HG02981 (cell line): ENCODE measurements around the gene PTX4.

Experiments
- ATAC-seq: cut with Tn5 transposase; IDR thresholded peaks from one replicate; pipeline ENCODE4 v1.9.1; 2021; ENCODE audit warnings: mild to moderate bottlenecking, moderate library complexity; ENCODE audit not compliant: unreplicated experiment

Gene PTX4

DNA sequence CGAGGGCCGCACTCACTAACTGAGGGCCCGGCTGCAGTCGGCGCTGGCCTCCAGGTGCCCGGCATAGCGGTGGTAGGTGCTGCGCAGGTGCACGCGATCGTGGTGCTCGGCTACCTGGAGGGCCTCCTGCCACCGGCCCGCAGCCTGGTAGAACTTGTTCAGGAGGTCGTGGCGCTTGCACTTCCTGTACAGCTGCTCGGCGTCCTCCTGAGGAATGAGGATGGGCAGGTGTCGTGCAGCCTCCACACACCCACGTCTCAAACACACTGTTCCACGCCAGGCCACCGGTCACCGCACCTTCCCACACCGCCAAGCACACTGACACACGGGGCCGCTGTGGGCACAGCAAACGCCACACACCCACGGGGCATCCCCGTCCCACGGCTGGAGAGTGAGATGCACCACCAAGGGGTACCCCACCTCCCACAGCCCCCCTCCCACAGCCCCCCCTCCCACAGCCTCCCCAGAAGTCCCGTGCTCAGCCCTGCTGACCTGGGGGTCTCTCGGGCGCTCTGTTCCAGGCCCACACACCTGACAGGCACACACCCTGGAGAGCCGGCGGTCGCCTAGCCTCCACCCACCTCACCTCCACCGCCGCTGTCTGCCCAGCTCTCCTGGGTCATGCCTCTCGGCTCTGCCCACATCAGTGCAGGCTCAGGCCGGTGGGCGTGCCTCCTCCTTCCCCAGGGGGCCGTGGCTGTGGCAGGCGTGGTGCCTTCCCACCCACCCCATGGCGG lies 37.3 kb upstream of the PTX4 start:
- ATAC-seq, result no peak

GRCh38 chr16:1524366-1524765 lies 35.6 kb upstream of the PTX4 start:
- ATAC-seq, result no peak

DNA sequence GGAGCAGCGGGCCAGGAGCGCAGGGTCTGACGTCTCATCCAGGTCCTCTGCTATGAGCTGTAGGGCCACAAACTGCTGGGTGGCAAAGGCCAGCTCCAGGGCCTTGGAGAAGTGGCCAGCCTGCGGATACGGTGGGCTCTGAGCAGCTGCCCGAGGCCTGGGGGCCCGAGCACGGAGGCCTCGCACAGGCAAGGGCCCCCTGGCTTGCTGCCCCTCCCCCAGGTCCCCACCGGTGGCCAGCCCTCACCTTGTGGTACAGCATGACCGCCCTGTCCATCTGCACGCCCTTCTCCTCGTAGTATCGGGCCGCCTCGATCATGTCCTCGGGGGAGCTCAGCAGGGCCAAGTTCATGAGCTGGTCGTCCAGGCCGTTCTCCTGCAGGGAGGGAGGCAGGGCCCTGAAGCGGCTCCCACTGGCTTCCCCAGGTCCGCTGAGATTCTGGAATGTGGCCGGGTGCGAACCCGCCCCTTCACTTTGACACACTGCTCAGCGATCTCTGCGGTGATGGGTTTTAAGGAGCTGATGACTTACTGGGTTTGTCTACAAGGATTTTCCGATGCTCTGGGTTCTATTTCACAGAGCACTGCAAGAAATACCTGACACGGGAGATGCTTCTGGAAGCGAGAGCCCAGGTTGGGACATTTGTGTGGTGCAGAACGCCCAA lies 35.0 kb upstream of the PTX4 start:
- ATAC-seq, result no peak

DNA sequence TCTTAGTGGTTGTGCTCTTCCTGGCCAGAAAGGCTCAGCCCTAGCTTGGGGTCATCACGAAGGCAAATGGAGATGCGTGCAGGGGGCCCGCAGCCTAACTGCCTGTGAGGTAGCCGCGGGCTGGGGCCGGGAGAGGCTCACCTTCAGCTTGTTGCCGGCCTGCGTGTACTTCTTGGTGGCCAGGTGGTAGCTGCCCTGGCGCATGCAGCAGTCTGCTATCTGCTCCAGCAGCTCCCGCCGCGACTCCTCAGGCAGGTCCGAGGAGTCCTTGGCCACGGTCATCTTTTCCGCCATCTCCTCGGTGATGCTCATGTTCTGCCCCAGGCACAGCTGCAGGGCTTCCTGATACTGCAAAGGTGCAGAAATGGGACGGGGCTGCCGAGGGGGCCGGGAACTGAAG lies 31.7 kb upstream of the PTX4 start:
- no peak for ATAC-seq

GRCh38 chr16:1519831-1520230 lies 31.1 kb upstream of the PTX4 start:
- no peak for ATAC-seq

GRCh38 chr16:1518626-1519135 lies 29.9 kb upstream of the PTX4 start:
- no peak for ATAC-seq

DNA sequence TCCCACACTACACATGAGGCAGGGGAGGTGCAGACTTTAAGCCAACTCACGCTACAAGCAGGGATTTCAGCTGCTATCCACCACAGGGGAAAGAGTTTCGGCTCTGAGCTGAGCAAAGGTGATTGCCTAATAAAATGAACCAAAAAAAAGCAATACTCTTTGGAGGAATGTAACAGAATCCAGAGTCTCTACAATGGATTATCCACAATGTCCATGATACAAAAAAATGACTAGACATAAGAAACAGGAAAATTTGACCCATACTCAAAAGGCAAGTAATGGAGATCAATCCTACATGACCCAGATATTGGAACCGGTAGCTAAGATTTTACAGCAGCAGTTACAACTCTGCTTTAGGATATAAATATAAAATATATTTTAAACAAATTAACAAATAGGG lies 25.8 kb upstream of the PTX4 start:
- no peak for ATAC-seq

DNA sequence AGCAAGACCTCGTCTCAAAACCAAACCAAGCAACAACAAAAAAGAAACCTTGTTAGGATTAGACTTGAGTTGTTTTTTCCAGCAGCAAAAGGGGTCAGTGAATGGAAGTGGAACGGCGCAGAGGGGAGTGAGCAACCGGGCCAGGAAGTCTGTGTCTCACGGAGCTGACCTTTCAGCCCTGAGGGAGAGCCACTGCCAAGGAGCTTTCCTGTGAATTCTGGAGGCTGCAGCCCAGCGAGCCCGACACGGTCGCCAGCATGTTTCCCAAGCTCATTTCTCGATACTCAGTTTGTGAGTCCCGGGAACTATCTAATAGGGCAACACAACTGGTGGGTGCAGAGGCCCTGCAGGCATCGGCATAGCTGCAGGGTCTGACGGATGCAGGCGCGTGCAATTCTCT lies 24.0 kb upstream of the PTX4 start:
- ATAC-seq, result no peak

DNA sequence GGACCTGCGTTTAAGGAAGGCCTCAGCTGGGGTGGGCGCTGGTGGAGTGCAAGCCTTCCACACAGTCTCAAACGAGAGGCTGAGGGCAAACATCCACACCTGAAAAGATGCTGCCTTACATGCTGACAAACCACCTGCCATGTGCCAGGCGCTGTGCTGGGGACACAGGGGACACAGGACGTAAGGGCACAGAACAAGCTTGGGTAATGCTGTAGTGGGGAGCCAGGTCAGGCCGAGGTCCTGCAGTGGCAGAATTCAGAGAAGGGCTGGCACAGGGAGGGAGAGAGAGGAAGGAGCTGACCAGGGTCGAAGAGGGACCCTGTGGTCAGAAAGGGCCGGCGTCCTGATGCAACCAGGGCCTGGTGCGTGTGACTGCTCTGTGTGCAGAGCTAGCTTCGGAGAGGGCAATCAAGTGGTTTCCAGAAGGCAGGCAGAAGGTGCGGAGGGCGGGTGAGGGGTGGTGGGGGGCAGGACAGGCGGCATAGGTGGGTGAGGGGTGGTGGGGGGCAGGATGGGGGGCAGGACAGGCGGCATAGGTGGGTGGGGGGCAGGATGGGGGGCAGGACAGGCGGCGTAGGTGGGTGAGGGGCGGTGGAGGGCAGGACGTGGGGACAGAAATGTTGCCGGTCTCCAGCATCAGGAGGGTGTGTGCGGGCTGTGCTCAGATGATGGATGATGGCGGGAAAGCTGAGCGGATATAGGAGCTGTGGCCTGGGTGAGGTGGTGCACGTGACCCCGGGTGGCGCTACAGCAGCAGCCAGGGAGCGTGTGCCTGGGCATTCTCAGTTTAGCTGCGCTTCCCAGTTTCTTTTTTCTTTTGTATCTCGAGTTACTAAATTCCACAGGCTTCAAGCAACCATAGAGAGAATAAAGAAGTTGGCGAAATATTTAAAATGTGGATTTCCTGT lies 23.2 kb upstream of the PTX4 start:
- ATAC-seq, result no peak

DNA sequence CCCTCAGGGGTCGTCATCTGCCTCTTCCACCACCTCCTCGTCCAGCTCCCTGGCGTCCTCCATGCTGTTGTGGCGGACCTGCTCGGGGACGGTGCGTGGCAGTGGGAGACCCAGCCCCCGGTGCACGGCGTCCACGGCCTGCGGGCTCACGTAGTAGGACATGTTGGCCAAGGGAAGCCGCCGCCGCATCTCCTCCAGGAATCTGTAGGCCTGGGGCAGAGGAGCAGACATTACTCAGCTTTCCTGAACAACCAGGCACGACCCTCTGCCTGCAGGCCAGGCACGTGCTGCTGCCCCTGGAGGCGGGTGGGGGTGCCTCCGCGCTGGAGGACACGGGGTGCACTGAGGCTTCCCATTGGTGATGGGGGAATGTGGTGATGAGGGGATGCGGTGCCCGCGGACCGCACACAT lies 22.2 kb upstream of the PTX4 start:
- ATAC-seq, result no peak

DNA sequence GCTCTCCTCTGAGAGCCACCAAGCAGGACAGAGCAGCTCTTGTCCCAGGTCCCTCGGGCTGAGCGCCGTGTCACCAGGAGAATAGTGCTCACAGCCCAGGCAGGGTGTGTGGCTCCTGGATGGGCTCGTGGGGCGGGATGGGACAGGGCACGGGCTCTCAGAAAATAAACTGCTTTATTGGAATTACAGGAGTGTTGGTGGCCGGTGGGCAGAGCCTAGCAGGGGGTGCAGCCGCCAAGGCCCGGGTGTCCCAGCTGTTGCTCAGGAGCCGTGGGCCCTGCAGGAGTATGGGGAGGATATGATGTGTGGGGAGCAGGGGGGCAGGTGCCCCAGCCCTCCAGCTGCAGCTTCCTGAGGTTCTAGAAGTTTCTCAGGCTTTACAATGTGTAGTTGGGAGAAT lies 21.5 kb upstream of the PTX4 start:
- ATAC-seq, result no peak

DNA sequence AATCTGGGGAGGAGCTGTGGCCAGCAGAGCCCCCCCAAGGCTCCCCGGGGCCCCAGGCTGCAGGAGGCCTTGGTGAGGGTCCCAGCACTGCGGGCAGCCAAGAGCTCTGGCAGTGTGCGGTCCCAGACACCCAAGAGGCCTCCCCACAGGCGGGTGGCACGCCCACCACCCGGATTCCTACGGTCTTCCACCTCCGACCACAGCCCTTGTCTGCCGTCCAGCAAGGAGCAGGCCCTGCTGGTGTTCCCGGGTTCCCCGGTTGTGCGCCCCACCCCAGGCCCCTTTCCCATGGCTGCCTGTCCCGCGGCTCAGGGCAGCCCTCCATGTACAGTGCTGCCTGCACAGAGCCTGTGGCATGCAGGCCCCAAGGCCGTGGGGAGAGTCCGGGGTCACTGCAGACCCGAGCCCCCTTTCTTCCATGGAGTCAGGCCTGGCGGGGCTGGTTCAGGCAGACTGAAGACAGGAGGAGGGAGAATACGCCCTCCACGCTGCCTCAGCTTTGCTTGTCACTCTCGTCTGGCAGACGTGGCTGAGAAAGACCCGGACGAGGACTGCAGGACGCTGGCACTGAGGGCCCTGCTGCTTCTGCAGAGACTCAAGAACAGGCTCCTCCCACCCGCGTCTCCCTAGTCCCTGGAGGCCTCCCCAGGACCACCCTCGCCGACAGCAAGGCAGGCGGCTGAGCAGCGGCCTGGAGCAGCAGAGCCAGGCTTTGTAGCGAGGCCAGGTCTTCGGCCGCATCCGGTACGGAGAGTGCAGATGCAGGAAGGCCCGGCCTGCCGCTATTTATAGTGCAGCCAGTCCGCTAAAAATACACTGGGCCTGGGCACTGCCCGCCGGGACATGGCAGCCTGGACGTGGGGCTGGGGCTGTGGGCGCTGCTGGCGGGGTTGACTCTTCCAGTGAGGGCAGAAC lies 20.8 kb upstream of the PTX4 start:
- no peak for ATAC-seq

DNA sequence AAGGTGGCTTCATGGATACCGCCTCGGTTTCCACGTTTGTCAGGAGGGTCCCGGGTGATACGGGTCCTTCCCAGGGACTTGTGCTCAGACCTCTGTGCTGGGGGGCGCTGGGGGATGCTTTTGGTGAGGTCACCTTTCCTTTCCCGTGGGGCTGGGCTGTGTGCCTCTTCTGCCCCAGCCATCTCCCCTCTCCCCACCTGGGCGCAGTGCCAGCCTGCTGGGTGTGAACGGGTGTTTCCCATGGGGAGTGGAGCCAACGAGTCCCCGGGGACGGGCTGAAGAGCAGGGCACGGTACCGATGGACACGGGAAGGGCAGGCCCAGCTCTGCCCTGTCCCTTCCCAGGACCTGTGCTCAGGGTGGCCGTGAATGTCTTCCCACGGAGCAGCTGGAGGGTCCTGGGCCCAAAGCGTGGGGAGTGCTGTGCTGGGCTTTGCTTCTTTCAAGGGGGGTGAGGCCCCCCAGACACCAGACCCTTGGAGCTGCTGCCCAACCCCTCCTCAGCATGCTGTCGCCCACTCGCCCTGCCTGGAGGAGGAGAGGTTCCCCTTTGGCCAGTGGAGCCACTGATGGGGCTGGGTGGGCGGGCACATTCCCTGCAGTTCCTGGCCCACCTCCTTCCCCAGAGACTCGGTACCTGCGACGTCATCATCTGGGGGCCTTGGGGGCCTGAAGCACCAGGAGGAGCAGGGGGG lies 19.9 kb upstream of the PTX4 start:
- ATAC-seq, result no peak

- no peak for ATAC-seq
These were observed 17.9 kb upstream of the PTX4 start for GRCh38 chr16:1506494-1507213.

DNA sequence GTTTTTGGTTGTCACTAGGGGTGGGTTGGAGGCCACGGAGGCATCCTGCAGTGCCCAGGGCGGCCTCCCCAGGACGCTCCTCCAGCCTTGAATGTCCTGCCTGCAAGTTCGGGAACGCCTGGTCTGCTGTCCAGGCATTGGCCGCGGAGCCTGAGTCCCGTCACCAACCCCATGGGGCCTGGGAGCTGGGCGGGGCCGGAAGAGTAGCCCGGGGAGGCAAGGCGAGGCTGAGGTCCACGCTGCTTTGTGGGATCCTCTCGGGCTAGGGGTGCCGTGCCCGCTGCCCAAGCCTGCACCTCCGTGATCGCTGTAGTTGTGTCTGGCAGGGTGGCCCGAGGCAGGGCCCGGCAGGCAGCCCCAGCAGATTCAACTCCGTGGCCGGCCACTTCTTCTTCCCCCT lies 17.2 kb upstream of the PTX4 start:
- no peak for ATAC-seq

- ATAC-seq, result no peak
These were observed 16.5 kb upstream of the PTX4 start for GRCh38 chr16:1505073-1505844.

DNA sequence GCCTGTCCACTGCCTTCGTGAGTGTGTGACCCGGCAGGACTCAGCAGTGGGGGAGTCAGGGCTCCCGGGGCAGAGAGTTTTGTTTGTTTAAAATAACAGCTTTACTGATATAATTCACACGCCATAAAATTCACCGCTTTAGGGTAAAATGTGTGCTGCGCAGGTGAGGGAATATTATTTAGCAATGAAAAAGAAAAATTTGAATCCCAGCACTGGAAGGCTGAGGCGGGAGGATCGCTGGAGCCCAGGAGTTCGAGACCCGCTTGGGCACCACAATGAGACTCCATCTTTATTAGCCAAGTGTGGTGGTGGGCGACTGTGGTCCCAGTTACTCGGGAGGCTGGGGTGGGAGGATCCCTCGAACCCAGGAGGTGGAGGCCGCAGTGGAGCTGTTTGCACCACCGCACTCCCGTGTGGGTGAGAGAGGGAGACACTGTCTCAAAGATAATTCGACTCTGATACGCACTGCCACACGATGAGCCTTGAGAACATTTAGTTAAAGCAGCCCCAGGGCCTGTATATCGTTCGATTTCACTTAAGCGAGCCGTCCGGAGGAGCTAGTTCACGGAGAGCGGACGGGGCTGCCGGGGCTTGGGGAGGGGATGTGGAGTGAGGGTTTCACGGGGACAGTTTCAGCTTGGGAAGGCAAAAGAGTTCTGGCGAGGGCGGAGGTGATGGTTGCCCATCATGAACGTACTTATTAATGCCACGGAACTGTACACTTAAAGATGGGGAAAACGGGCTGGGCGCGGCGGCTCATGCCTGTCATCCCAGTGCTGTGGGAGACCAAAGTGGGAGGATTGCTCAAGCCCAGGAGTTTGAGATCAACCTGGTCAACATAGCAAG lies 14.6 kb upstream of the PTX4 start:
- no peak for ATAC-seq
